ENCODE data around the gene VSIG2. TPM values are rescaled to one million over a fixed set of nuclear protein-coding genes. Genes with fewer than 3 reads are reported as not detected.

Gene VSIG2
- total RNA-seq, 4 donors from 2014 or later, result 1.5 to 2.4 TPM; not detected in 2

DNA sequence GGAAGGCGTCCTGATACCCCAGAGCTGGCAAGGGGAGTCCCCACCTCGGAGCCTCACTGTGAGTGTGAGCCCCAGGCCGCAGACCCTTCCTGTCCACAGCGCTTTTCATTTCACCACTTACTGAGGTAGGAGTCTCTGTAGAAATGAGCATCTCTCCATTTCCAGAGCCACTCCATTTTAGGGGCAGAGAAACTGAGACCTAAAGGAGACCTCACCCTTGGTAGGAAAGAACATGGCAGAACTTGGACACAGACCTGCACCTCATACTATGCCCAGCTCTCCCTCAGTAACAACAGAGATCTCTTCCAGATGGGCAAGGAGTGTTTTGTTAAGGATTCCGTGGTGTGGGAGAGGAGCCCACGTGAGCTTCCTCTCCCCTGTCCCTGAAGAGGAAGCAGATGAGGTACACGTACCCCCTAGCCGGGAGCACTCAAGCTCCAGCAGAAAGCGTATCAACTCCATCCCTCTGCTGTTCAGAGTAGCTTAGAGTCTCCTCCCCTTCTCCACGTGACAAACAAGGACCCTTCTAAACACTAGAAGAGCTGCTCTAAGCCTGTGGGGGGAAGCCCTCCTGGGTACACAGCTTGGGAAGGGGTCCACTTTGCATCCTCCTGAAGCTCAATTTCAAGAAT is 532 bp upstream of the VSIG2 start:
- TF ChIP-seq, protein P1, sequence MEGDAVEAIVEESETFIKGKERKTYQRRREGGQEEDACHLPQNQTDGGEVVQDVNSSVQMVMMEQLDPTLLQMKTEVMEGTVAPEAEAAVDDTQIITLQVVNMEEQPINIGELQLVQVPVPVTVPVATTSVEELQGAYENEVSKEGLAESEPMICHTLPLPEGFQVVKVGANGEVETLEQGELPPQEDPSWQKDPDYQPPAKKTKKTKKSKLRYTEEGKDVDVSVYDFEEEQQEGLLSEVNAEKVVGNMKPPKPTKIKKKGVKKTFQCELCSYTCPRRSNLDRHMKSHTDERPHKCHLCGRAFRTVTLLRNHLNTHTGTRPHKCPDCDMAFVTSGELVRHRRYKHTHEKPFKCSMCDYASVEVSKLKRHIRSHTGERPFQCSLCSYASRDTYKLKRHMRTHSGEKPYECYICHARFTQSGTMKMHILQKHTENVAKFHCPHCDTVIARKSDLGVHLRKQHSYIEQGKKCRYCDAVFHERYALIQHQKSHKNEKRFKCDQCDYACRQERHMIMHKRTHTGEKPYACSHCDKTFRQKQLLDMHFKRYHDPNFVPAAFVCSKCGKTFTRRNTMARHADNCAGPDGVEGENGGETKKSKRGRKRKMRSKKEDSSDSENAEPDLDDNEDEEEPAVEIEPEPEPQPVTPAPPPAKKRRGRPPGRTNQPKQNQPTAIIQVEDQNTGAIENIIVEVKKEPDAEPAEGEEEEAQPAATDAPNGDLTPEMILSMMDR (IDR thresholded peaks at IDR 0.05), result no peak
- TF ChIP-seq POLR2A (IDR thresholded peaks at IDR 0.05), result no peak
- TF ChIP-seq EP300 (IDR thresholded peaks at IDR 0.05), result no peak
- Histone ChIP-seq H3K4me3 (no peak overlapping the region), H3K27me3 (peaks cover 0 to 97% of the 10 kb centered on the region in 2 donors), H3K9me3 (no peaks in the 10 kb centered on the region), H3K4me1 (peaks cover 0 to 17% (median 0%) of the 10 kb centered on the region in 4 donors), H3K27ac (no peak overlapping the region), H3K36me3 (no peaks in the 10 kb centered on the region)
- WGBS, 2 donors, result 32 to 48% methylated on average over 10 of the region's 10 CpGs
- DNase-seq (ENCODE audit: low spot score in 2 of 2), result no peak

DNA sequence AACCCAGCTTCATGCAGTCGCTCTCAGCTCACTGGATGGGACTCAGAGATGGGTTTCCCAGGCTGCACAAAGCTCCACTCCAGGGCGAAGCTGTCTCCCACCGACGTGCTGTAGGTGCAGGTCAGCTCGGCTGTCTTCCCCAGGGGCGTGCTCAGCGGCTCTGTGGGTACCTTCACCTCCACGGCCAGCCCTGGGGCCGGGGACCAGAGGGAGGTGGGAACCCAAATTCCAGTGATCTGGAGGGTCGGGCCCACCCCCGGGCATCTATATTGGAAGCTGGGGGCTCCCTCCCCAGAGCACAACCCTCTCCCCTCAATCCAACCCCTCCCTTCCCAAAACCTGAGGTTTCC is 689 bp downstream of the VSIG2 start:
- TF ChIP-seq, protein P1 (IDR thresholded peaks at IDR 0.05), result no peak
- TF ChIP-seq EP300 (IDR thresholded peaks at IDR 0.05) (no peak), POLR2A (IDR thresholded peaks at IDR 0.05) (no peak)
- DNase-seq (ENCODE audit: low spot score in 2 of 2), result no peak
- no peaks in the 10 kb centered on the region for H3K36me3 ChIP-seq
- peaks cover 0 to 29% (median 2%) of the 10 kb centered on the region in 4 donors for H3K4me1 ChIP-seq
- no peaks in the 10 kb centered on the region for H3K9me3 ChIP-seq
- H3K27ac ChIP-seq, result no peak overlapping the region
- WGBS, 2 donors, result 7 to 11% methylated on average over 5 of the region's 11 CpGs
- H3K27me3 ChIP-seq, result peaks cover 0 to 97% of the 10 kb centered on the region in 2 donors
- H3K4me3 ChIP-seq, result no peak overlapping the region

DNA sequence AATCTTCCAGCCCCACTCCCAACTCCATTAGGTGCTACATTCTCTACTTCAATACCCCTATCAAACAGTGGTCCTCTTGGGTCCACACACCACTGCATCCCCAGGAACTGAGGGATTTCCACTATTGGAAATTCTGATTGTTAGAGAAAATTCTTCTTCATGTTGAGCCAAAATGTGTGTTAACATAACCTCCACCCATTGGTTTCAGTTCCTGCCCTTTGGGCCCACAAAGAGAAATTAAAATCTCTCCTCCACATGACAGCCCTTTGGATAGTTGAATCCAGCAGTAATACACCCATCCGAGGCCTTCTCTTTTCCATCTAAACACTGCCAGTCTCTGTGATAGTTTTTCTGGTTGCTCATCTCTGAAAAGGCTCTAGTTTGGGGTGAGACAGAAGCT is 2.1 kb downstream of the VSIG2 start:
- WGBS, 2 donors, result 35 to 86% methylated on average over 1 of the region's 1 CpG
- H3K4me3 ChIP-seq, result no peak overlapping the region
- DNase-seq (ENCODE audit: low spot score in 2 of 2), result no peak
- H3K27ac ChIP-seq, result no peak overlapping the region
- no peaks in the 10 kb centered on the region for H3K9me3 ChIP-seq
- H3K27me3 ChIP-seq, result peaks cover 0 to 100% of the 10 kb centered on the region in 2 donors
- H3K4me1 ChIP-seq, result peaks cover 0 to 42% (median 10%) of the 10 kb centered on the region in 4 donors
- TF ChIP-seq POLR2A (IDR thresholded peaks at IDR 0.05) (no peak), EP300 (IDR thresholded peaks at IDR 0.05) (no peak)
- TF ChIP-seq, protein P1 (IDR thresholded peaks at IDR 0.05), result no peak
- no peaks in the 10 kb centered on the region for H3K36me3 ChIP-seq

DNA sequence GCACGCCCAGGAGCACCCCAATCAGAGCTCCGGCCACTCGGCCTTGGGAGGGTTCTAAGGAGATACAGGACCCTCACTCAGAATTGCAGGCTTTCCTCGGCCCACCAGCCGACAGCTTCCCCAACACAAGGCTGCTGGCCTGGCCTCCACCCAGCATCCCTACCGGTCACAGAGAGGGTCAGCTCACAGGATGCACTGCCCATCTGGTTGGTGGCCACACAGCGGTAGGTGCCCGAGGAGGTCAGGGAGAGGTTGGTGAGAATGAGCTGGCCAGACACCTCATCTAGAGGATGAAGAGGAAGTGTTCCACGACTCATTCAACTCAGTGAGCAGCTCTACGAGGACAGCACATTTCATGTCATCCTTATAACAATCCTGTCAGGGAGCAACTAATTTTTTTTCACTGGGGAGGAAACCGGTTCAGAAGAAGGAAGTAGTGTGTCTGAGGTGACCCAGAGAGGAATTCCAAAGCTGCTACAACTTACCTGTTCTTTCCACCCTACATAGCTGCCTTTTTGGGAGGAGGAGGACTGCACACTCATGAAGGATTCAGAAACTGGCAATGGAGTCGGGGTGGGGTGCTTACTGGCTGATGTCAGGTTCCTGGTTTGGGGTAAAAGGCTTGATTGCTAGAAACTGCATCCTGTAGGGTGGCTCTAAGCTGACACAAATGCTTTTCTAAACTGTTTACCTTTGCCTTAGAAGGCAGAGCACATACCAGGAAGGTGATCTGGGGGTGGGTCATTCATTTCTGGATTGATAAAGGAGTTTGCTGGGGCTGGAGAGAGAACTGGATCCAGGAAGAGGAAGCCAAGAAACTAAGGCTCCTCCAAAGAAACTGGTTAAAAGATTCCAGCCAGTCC is 3.3 kb downstream of the VSIG2 start:
- WGBS, 2 donors, result 24 to 36% methylated on average over 12 of the region's 12 CpGs
- DNase-seq (ENCODE audit: low spot score in 2 of 2), result no peak
- Histone ChIP-seq H3K27me3 (peaks cover 0 to 100% of the 10 kb centered on the region in 2 donors), H3K27ac (peak overlapping the region in 1 of 4 donors; percentile 46), H3K9me3 (no peaks in the 10 kb centered on the region), H3K36me3 (no peaks in the 10 kb centered on the region), H3K4me1 (peaks cover 0 to 42% (median 10%) of the 10 kb centered on the region in 4 donors), H3K4me3 (no peak overlapping the region)
- TF ChIP-seq, protein P1 (IDR thresholded peaks at IDR 0.05), result no peak
- TF ChIP-seq EP300 (IDR thresholded peaks at IDR 0.05) (no peak), POLR2A (IDR thresholded peaks at IDR 0.05) (no peak)

DNA sequence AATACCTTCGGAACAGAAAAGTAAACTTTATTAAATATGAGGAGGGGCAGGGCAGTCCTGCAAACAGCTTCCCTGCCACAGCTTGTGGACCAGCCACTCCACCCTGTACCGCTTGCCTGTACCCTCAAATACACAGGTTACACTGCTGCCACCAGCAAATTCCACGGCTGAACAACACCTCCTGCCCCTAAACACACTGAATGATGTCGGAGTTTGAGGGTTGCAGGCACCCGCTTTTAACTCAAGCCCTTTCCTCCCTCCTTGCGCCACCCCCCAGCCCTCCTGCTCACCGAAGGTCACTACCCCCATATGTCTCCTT is 4.0 kb downstream of the VSIG2 start:
- H3K4me1 ChIP-seq, result peaks cover 0 to 42% (median 10%) of the 10 kb centered on the region in 4 donors

More for the DNA sequence above, 4.0 kb downstream of the VSIG2 start:
- Histone ChIP-seq H3K27me3 (peaks cover 0 to 100% of the 10 kb centered on the region in 2 donors), H3K27ac (peak overlapping the region in 1 of 4 donors; percentile 46), H3K9me3 (no peaks in the 10 kb centered on the region), H3K4me3 (no peak overlapping the region), H3K36me3 (no peaks in the 10 kb centered on the region)
- WGBS, 2 donors, result 21 to 43% methylated on average over 7 of the region's 7 CpGs
- TF ChIP-seq EP300 (IDR thresholded peaks at IDR 0.05), result no peak
- TF ChIP-seq, protein P1 (IDR thresholded peaks at IDR 0.05), result no peak
- no peak for TF ChIP-seq POLR2A (IDR thresholded peaks at IDR 0.05)
- DNase-seq (ENCODE audit: low spot score in 2 of 2), result no peak
